AG04449 (cell line): Measurements from ENCODE around the gene SMOC2.
"Not testable (repeated sequence)": the region's sequence is repeated elsewhere in the genome, so short reads cannot be mapped to it uniquely, and the experiment has no call there.

Experiments used
- CTCF ChIA-PET: fragments of 350-600 bp; formaldehyde crosslinking; extraction: SDS; loops from one replicate; lab custom pipeline; 2021; ENCODE audit warnings: antibody characterized with exemption; lab: Yijun Ruan, JAX
- POLR2A ChIA-PET: fragments of 400-600, 350-600 bp; formaldehyde crosslinking; extraction: SDS; loops from one replicate; lab custom pipeline; 2020; ENCODE audit warnings: antibody characterized with exemption, inconsistent platforms; lab: Yijun Ruan, JAX
- DNase-seq: peaks from one replicate; pipeline ENCODE4 v3.0.0-alpha.2; 2010; ENCODE audit warnings: low read depth, low spot score
- H3K4me3 ChIP-seq: 2 replicates; pipeline ENCODE4 v1.5.1; 2011; ENCODE audit warnings: low read depth, mild to moderate bottlenecking, control low read depth, low read length
- CTCF ChIP-seq: IDR thresholded peaks from one replicate; pipeline ENCODE4 v1.5.1; 2011; ENCODE audit warnings: mild to moderate bottlenecking, moderate library complexity, low read length, control low read depth, inconsistent platforms; ENCODE audit not compliant: insufficient read depth; ENCODE audit errors: missing control alignments

Gene SMOC2

DNA sequence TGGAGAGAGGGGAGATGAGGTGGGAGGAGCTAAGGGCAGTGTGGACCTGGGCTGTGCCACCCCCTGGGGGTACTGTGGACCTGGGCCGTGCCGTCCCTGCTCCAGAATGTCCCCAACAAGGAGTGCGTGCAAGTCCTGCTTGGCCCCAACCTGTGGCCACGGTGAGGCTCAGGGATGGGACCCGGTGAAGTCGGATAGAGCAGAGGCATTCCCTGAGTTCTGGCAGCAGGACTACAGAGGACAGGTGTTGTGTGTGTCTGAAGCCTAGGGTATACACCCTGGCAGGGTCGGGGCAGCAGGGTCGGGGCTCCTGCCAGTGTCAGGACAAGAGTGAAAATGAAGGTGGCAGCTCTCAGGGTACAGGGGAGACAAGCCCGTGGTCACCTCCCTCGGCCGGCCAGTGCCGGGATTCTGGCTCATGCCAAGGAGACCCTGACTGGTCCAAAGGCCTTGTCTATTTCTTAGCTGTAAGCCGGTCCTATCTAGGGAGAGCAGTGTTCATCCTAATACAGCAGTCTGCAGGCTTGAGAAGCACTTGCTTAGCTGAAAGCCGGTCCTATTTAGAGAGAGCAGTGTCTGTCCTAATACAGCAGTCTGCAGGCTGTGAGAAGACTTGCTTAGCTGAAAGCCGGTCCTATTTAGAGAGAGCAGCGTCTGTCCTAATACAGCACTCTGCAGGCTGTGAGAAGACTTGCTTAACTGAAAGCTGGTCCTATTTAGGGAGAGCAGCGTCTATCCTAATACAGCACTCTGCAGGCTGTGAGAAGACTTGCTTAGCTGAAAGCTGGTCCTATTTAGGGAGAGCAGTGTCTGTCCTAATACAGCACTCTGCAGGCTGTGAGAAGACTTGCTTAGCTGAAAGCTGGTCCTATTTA is 95.9 kb downstream of the SMOC2 start:
- H3K4me3 ChIP-seq, result no peak overlapping the region
- no peak for TF ChIP-seq CTCF
- CTCF ChIA-PET, result no interaction called here
- POLR2A ChIA-PET, result no interaction called here
- DNase-seq, result no peak

DNA sequence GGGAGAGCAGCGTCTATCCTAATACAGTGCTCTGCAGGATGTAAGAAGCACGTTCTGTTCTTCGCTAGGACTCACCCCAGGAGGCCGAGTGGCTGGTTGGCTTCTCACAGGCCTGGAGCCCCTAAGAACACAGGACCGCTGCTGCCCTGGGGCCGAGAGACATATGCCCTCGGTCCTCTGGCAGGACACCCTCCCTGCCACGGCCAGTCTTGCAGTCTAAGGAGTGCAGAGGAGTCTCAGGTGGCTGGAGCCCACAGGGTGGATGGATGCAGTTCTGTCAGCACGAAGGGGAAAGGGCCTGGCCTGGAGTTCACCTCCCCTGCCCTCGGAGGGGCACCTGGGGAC is 96.5 kb downstream of the SMOC2 start:
- CTCF ChIA-PET, result no interaction called here
- no peak for DNase-seq
- POLR2A ChIA-PET, result no interaction called here
- TF ChIP-seq CTCF, result no peak
- H3K4me3 ChIP-seq, result no peak overlapping the region

GRCh38 chr6:168538188-168538891 is 97.4 kb downstream of the SMOC2 start:
- H3K4me3 ChIP-seq, CTCF ChIA-PET, POLR2A ChIA-PET, DNase-seq: not testable (repeated sequence)

DNA sequence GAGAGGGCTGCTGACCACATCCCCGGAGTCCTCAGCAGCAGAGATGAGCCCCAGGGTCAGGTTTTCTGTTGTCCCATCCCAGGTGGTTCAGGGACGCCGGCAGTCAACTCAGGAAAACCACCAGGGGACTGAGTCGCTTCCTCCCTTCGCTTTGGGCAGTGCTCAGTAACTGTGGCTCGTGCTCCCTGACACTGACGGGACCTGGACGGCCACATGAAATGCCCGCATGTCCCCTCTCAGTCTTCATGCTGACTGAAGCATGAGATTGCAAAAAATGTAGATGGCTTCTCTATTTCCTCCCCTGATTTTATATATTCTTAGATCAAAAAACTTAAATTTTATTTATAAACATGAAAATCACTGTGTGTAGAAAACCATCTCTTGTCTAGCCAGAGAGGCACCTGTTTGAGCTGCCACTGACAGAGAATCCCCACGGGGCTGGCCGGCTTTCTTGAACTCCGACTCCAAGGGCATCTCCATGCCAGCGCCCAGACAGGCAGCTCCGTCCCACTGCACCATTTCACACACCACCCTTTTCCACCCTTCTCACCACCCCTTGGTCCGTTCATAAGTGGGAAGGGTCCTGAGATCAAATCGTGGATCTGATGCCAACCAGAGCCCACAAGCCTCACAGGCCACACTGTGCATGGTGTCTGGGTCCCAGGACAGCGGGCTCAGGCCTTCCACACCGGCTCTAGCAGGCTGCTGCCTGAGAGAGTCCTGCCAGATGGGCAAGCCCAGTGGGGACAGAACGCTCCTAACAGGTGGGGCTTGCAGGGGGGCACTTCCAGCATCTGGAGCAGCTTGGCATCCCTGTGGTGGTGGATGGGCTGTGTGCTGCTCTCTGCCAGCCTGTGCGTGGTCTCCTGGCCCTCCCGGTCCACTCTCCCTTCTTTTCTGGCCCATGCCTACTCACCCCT is 98.2 kb downstream of the SMOC2 start:
- ChIA-PET CTCF (no interaction called here), POLR2A (no interaction called here)
- no peak for TF ChIP-seq CTCF
- H3K4me3 ChIP-seq, result no peak overlapping the region
- DNase-seq, result no peak

GRCh38 chr6:168540713-168541291 is 99.8 kb downstream of the SMOC2 start:
- ChIA-PET CTCF (no interaction called here), POLR2A (no interaction called here)
- DNase-seq, result no peak
- no peak overlapping the region for H3K4me3 ChIP-seq
- TF ChIP-seq CTCF, result no peak

DNA sequence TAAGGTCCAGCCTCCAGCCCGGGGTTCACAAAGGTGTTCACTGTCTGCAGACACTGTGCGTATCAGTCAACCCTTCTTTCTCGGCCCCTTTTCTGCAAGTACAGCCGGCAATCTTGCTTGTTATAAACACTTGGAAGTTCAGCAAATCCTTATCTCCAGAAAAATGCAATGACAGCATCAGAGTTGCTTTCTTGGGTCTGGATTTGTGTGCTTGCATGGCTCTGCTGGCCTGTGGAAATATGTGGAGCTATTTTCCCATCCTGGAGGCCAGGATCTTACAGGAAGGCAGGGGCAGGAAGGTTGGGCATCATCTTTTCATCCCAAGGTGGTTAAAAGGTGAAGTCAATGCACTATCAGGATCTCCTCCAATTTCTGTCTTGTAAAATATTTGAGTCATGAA is 100.3 kb downstream of the SMOC2 start:
- POLR2A ChIA-PET, result no interaction called here
- no peak for DNase-seq
- CTCF ChIA-PET, result no interaction called here
- H3K4me3 ChIP-seq, result no peak overlapping the region
- TF ChIP-seq CTCF, result no peak
